ENCODE data around the gene TBC1D2.

GRCh38 chr9:98232926-98233325 lies 22.5 kb downstream of the TBC1D2 start:
- TF ChIP-seq CTCF (tag by site-specific recombination; IDR thresholded peaks at IDR 0.05) (no peak), ZBTB8A (tag by site-specific recombination; IDR thresholded peaks at IDR 0.05) (no peak), ZBTB49 (tag by site-specific recombination; IDR thresholded peaks at IDR 0.05; ENCODE audit: low read depth) (no peak), ZNF426 (tag by site-specific recombination; IDR thresholded peaks at IDR 0.05) (no peak), PRDM1 (tag by site-specific recombination; IDR thresholded peaks at IDR 0.05) (no peak), ZSCAN30 (tag by site-specific recombination; IDR thresholded peaks at IDR 0.05) (no peak), ZNF114 (tag by site-specific recombination; IDR thresholded peaks at IDR 0.05) (no peak), YY1 (tag by site-specific recombination; IDR thresholded peaks at IDR 0.05) (no peak), SP2 (tag by site-specific recombination; IDR thresholded peaks at IDR 0.05) (no peak), WT1 (tag by site-specific recombination; IDR thresholded peaks at IDR 0.05) (no peak)
